Peyer's patch (tissue), 4 donors: Measurements from ENCODE around the gene HAUS5. TPM values are rescaled to one million over a fixed set of nuclear protein-coding genes. Genes with fewer than 3 reads are reported as not detected.

Source experiments
- DNase-seq, 3 donors: peaks; one replicate each; pipeline ENCODE4 v3.0.0-alpha.2; 2017 to 2019
- H3K27ac ChIP-seq, 4 donors: fragments of 200-600 bp; sonication (generic); one replicate each; pipeline ENCODE4 v1.5.1; 2016 to 2019
- H3K27me3 ChIP-seq, 2 donors: fragments of 200-600 bp; sonication (generic); one replicate each; pipeline ENCODE4 v1.5.1; 2019
- H3K36me3 ChIP-seq, 3 donors: fragments of 200-600 bp; sonication (generic); one replicate each; pipeline ENCODE4 v1.5.1; 2016 to 2019
- H3K4me1 ChIP-seq, 4 donors: fragments of 200-600 bp; sonication (generic); one replicate each; pipeline ENCODE4 v1.5.1; 2016 to 2019
- H3K4me3 ChIP-seq, 4 donors: fragments of 200-600 bp; sonication (generic); 1 replicate in 3 of 4; 2 replicates in 1 of 4; pipeline ENCODE4 v1.5.1; 2016 to 2019; ENCODE audit warnings: mild to moderate bottlenecking in 1 of 4
- H3K9me3 ChIP-seq, 4 donors: fragments of 200-600 bp; sonication (generic); one replicate each; pipeline ENCODE4 v1.5.1; 2016 to 2019; ENCODE audit warnings: mild to moderate bottlenecking in 1 of 4
- CTCF ChIP-seq, 6 experiments: fragments of 450-650 bp in 4 of 6; fragments of 200-600 bp in 2 of 6; sonication (generic) in 1 of 6; IDR thresholded peaks; one replicate each; pipeline ENCODE4 v1.5.1; 2017 to 2019; ENCODE audit warnings: antibody characterized with exemption in 6 of 6, mild to moderate bottlenecking in 3 of 6, moderate library complexity in 1 of 6
- POLR2A ChIP-seq, 2 donors: fragments of 450-650 bp; IDR thresholded peaks; one replicate each; pipeline ENCODE4 v1.5.1; 2017; ENCODE audit warnings: antibody characterized with exemption in 2 of 2, mild to moderate bottlenecking in 2 of 2, moderate library complexity in 2 of 2
- total RNA-seq, 4 donors: library from RNA; depleted of rRNA; stranded (reverse); fragments of >200 nt; gene quantifications; one replicate each; pipeline ENCODE4 v1.1.0, GENCODE V29; 2016

The HAUS5 gene
- total RNA-seq, 4 donors from 2014 or later: 2.8 to 42.9 (median 8.3) TPM

- DNase-seq: no peak
- no peak overlapping the region for H3K27ac ChIP-seq
- H3K4me3 ChIP-seq: no peak overlapping the region
- H3K9me3 ChIP-seq: no peaks in the 10 kb centered on the region
- no peaks in the 10 kb centered on the region for H3K4me1 ChIP-seq
- TF ChIP-seq CTCF (IDR thresholded peaks at IDR 0.05): no peak
- TF ChIP-seq POLR2A (IDR thresholded peaks at IDR 0.05): no peak
- peaks cover 0 to 63% (median 0%) of the 10 kb centered on the region in 3 donors for H3K36me3 ChIP-seq
- no peaks in the 10 kb centered on the region for H3K27me3 ChIP-seq
Observed at GRCh38 chr19:35663981-35664380, 51.4 kb downstream of the HAUS5 start.

GRCh38 chr19:35665157-35665556, 52.6 kb downstream of the HAUS5 start:
- peaks cover 0 to 52% (median 0%) of the 10 kb centered on the region in 3 donors for H3K36me3 ChIP-seq
- H3K27ac ChIP-seq: no peak overlapping the region
- DNase-seq: no peak
- no peaks in the 10 kb centered on the region for H3K4me1 ChIP-seq
- no peak overlapping the region for H3K4me3 ChIP-seq
- H3K9me3 ChIP-seq: no peaks in the 10 kb centered on the region
- H3K27me3 ChIP-seq: no peaks in the 10 kb centered on the region
- no peak for TF ChIP-seq POLR2A (IDR thresholded peaks at IDR 0.05)
- TF ChIP-seq CTCF (IDR thresholded peaks at IDR 0.05): no peak

GRCh38 chr19:35665604-35666003, 53.1 kb downstream of the HAUS5 start:
- DNase-seq: no peak
- TF ChIP-seq POLR2A (IDR thresholded peaks at IDR 0.05) (no peak), CTCF (IDR thresholded peaks at IDR 0.05) (no peak)
- H3K36me3 ChIP-seq: peaks cover 0 to 47% (median 0%) of the 10 kb centered on the region in 3 donors

GRCh38 chr19:35666251-35666913, 53.8 kb downstream of the HAUS5 start, which contains the start of gene UPK1A:
Gene UPK1A, plus strand, starts transcription at chr19:35666517. Its CDS starts 296 bp downstream, at chr19:35666813.
- no peak for DNase-seq
- Histone ChIP-seq H3K4me1 (no peaks in the 10 kb centered on the region), H3K4me3 (no peak within 1 kb of the TSS), H3K27me3 (no peaks in the 10 kb centered on the region), H3K27ac (no peak within 1 kb of the TSS), H3K36me3 (peaks cover 0 to 39% (median 0%) of the 10 kb centered on the region in 3 donors), H3K9me3 (no peaks in the 10 kb centered on the region)
- TF ChIP-seq POLR2A (IDR thresholded peaks at IDR 0.05): no peak
- TF ChIP-seq CTCF (IDR thresholded peaks at IDR 0.05): no peak

More at GRCh38 chr19:35665604-35666003, 53.1 kb downstream of the HAUS5 start:
- H3K27ac ChIP-seq: no peak overlapping the region
- no peak overlapping the region for H3K4me3 ChIP-seq
- no peaks in the 10 kb centered on the region for H3K27me3 ChIP-seq
- H3K9me3 ChIP-seq: no peaks in the 10 kb centered on the region
- no peaks in the 10 kb centered on the region for H3K4me1 ChIP-seq

- Histone ChIP-seq H3K36me3 (peaks cover 0 to 9% (median 0%) of the 10 kb centered on the region in 3 donors), H3K4me3 (no peak overlapping the region), H3K27me3 (no peaks in the 10 kb centered on the region), H3K27ac (no peak overlapping the region), H3K4me1 (peaks cover 0 to 6% (median 0%) of the 10 kb centered on the region in 4 donors), H3K9me3 (no peaks in the 10 kb centered on the region)
- TF ChIP-seq POLR2A (IDR thresholded peaks at IDR 0.05): no peak
- DNase-seq: no peak
Observed at GRCh38 chr19:35669566-35669965, 57.0 kb downstream of the HAUS5 start.

GRCh38 chr19:35669974-35670373, 57.4 kb downstream of the HAUS5 start:
- DNase-seq: no peak
- Histone ChIP-seq H3K4me1 (peaks cover 0 to 6% (median 0%) of the 10 kb centered on the region in 4 donors), H3K27me3 (no peaks in the 10 kb centered on the region), H3K36me3 (peaks cover 0 to 4% (median 0%) of the 10 kb centered on the region in 3 donors), H3K4me3 (no peak overlapping the region), H3K27ac (no peak overlapping the region), H3K9me3 (no peaks in the 10 kb centered on the region)
- TF ChIP-seq POLR2A (IDR thresholded peaks at IDR 0.05): no peak
- TF ChIP-seq CTCF (IDR thresholded peaks at IDR 0.05): no peak
